Activated CD4-positive, alpha-beta T cell treated with anti-CD3 and anti-CD28 coated beads, Interleukin-10, Interleukin-2, amounts not matched to agents 100 ng/mL and 50 ng/mL, durations not matched to agents 16 hours and 8 hours (primary cell): ENCODE results near the gene HRAS.

Experiments used
- DNase-seq: peaks from one replicate; pipeline ENCODE4 v3.0.0-alpha.2; 2020

HRAS gene

DNA sequence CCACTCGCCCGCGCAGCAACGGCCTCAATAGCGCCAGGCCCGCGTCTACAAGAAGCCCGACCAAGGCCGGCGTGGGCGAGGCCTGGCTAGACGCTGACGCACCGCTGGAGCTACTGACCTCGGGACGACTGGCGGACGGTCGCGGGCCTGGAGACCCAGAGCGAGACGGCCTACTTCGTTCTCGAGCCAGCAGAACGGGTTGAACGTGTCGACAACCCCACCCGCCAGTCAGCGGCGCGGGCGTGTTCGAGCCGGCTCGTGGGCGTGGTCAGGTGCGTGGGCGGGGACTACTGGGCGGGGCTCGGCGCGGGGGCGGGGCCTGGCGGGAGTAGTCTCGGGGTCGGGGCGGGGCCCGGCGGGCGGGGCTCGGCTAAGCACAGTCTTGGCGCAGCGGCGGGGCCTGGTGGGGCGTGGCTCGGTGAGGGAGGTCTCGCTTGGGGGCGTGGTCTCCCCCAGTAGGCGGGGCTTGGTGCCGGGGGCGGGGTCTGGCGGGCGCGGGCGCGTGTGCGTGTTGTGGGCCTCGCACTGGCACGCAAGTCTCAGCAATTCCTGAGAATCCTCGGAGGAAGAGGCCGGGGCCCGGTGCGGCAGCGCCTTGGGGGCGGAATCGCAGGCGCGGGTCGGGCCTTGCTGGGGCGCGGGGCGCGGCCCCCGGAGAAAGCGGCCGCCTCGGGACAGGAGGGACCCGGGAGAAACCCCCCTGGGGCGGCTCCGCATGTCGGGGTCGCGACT is 28.2 kb downstream of the HRAS start, which contains the start of gene RNH1:
Gene RNH1 (minus strand): TSS at position 248 of the 732 bp plus-strand sequence. CDS start 5,080 bp downstream, outside the sequence.
- DNase-seq = peak; percentile 99

DNA sequence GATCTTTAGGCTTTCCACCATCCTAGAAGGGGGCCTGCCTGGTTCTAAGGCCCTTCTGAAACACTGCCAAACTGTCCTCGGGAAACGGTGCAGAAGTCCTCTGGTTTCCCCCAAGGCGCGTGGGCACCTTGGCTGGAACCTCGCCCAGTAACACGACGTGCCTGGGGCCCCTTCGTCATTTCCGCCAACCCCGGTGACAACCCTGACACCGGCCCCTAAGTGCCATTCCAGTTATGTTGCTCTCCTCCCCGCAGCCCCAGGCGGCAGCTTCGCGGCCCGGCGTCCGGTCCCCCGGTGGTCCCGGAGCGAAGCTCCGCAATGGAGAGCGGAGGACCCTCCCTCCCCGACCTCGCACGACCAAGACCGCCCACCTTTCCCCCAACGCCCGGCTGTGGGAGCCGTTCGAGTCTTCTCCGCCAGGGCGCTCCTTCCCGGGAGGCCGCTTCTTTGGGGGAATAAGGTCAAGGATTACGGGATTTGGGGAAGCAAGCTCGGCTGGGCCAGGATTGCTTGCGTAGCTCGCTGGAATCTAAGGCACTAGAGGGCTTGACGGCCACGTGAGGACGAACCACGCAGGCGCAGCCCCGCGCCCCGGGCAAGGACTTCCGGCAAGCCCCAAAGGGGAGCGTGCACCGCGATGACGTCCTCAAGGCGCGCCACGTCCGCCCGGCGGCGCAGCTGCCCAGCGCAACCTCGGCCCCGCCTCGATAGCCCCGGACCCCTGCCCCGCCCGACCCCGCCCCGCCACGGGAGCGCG is 29.0 kb downstream of the HRAS start:
- peak; percentile 98 for DNase-seq

DNA sequence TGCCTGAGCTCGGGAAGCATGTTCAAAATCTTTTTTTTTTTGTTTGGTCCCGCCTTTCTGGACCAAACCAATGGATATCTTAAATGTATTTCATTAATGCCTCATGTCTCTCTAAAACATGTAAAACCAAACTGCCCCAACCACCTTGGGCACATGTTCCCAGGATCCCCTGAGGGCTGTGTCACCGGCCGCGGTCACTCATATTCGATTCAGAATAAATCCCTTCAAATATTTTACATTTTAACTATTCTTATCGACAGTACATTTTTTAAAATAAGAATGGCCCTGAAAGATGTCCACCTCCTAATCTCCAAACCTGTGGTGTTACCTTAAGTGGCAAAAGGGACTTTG is 30.4 kb downstream of the HRAS start:
- no peak for DNase-seq

DNA sequence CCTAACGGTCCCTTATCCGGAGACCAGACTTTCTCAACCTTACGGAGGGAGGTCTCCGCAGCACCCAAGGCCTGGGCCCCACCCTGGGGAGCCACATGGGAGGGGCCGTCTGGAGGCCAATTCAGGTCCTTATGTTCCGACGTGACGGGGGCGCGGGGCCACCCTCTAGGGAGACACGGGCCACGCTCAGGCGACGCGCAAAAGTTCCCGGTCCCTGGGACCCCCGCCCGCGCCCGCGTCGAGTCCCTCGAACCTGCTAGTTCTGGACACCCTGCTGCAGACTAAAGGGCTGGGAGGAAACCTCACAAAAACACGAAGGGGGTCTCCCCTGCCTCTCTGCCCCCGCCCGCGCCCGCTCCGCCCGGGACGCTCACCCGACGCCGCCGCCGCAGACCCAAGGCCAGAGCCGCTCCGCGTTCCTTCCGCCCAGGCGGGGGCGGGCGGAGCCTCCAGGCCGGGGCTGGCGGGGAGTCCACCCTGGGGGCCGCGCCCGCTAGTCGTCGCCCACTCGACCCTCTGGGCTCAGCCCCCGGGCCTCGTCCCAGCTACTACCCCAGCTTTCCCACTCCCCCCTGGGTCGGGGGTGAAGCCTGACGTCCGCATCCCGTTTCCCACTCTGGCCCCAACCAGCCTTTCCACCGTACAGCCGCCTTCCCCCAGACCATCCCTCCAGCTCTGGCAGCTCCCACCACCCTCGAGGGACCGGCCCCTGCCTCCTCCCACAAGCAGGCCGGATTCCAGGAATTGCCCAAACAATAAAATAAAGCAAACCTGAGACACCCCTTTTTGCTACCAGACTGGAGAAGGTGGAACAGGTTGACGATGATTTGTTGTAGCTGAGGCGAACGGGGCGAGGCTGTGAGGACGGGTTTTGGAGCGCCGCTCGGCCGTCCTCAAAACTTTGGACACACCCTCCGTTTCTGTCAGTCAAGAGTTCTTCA is 31.1 kb downstream of the HRAS start:
- DNase-seq = peak; percentile 31

DNA sequence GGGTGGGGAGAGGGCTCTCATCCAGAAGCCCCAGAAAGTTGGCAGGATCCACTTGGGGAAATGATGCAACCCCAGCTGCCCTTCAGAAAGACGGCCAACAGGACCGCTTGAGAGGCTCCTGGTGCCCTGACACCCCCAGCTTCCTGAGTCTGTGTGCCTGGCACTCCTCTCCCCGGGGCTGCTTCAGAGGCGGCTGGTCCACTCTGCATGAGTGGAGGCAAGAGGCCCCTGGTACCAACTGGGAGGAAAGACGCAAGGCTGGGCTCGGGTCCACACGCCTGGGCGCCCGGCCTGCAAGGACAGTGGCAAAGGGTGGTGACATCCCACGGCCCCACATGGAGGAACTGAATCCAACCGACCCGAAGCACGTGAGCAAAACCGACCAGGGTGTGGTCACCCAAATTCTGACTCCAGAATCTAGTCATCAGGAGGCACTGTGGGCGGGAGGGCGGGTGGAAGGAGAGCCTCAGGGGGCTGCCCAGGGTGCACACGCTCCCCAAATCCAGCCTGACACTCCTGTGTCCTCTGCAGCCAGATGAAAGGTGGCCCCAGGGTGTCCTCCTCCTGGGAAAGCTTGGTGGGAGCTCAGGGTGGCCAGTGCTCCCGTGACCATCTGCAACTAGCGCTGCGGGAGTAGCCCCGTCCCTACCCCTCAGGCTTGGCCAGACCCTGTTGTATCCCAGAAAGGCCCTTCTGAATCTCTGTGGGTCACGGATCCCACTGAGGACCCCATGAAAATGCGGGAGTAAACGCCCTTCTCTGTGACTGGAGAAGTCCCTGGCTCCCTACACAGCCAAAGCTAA is 32.0 kb downstream of the HRAS start:
- DNase-seq = peak; percentile 76

DNA sequence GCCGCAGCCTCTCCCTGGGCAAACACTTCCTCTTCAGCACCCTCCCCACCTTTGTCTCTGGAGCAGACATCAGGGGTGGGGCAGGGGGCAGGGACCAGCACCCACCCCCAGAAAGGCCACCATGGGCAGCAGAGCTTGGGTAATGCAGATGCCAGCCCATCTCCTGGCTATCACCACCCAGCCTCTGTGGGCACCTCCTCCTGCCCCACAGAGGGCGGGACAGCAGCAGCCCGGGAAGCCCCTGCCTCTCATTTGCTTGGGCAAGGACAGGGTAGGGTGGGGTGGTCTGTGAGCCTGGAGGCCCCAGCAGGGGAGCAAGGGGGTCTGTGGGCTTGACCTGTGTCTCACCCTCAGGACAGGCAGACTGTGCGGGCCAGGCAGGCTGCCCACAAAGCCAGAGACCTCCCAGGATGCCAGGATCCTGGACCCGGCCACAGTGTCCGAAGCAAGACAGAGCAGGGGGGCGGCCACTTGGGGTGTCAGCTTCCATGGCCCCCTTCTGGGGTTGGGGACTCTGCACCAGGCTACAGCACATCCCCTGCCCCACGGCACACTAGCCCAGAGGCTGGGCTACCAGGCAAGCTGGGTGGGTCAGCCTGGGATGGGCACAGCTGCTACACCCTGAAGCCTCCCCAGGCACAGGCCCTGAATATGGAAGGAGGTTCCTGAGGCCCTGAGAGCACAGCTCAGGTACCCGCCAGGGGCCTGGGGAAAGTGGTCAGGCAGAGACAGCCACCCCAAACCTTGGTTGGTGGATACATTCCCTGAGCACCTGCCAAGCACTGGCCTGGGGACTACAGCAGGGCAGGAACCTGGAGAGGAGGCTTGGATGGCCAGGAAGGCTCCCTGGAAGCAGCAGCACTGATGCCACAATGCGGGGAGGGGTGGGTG is 32.8 kb downstream of the HRAS start:
- no peak for DNase-seq

DNA sequence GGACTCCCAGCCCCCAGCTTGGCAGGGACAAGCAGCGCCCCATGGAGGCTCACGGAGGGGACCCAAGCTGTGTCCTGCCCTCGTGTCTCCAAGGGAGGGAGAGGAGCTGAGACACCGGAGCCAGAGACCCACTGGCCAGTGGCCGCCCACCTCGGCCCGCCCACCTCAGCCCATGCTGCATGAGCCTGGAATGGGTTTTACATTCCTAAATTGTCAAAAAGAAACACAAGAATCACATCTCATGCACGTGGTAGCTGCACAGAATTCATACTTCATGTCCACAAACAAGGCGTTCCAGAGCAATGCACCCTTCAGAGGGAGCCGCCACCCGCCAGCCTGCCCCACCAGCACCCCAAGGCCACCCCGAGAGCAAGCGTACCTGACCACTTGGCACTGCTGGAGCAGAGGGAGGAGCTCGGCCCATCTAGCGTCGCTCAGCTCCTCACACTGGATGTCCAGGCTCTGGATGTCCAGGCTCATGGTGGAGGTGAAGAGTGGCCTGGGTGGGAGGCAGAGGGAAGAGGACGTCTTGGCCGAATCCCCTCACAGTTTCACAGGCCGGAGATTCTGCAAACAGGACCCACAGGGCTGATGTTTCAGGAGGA is 33.6 kb downstream of the HRAS start:
- DNase-seq = no peak

DNA sequence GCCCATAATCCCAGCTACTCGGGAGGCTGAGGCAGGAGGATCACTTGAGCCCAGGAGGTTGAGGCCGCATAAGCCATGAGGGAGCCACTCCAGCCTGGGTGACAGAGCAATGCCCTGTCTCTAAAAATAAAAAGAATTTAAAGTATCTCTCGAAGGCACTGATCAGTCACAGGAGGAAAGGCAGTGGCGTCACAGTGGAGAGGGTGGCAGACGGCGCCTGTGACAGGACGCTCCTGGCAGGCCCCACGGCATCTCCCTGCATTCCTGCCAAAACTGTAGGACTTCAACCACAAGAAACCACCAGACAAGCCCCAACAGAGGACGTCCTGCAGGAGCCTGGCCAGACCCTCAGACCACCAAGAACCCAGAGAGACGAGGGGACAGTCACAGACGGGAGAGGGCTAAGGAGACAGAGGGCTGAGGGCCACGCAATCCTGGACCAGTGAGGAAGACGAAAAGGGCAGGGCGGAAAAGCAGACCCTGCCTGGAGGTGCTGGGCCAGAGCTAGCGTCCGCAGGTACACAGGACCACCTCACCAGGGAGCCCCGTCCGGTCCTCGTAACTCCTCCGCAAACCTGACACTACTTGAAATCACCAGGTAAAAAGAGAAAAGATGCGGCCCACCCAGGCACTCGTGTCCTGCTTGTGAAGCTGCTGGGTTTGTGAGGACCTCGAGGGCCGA is 34.2 kb downstream of the HRAS start:
- no peak for DNase-seq

DNA sequence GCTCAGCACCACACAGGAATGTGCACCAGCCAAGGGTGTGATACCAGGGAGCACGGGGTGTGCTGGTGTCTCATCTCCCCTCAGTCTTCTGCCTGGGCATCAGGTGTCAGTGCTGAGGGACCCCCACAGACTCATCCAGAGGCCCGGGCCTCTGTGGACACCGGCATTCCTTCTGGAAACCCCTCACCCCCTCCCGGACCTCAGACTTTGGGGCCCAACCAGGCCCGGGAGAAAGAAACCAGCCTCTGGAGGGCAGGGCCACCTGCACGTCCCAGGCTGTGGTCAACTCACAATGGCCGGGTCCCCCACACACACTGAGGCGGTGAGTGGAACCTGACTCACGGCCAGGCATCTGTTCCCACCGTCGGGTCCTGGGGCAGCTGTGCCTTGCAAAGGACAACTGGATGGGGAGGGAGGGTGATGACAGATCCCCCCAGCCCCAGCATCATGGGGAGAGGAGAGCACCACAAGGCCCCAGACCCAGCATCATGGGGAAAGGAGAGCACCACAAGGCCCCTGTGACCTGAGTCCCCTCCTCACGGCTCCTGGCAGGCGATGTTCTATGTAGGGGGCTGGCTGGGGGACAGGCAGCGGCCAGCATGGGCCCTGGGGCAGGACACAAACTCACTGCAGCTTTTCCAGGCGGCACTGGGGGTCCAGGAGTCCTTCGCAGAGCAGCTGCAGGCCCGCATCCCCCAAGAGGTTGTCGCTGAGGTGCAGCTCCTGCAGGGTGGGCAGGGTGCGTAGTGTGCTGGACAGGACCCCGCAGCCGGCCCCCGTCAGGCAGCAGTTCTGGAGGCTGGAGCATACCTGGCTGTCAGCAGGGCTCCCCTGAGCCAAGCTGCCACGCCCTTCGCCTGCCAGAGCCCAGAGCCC is 35.9 kb downstream of the HRAS start:
- no peak for DNase-seq

DNA sequence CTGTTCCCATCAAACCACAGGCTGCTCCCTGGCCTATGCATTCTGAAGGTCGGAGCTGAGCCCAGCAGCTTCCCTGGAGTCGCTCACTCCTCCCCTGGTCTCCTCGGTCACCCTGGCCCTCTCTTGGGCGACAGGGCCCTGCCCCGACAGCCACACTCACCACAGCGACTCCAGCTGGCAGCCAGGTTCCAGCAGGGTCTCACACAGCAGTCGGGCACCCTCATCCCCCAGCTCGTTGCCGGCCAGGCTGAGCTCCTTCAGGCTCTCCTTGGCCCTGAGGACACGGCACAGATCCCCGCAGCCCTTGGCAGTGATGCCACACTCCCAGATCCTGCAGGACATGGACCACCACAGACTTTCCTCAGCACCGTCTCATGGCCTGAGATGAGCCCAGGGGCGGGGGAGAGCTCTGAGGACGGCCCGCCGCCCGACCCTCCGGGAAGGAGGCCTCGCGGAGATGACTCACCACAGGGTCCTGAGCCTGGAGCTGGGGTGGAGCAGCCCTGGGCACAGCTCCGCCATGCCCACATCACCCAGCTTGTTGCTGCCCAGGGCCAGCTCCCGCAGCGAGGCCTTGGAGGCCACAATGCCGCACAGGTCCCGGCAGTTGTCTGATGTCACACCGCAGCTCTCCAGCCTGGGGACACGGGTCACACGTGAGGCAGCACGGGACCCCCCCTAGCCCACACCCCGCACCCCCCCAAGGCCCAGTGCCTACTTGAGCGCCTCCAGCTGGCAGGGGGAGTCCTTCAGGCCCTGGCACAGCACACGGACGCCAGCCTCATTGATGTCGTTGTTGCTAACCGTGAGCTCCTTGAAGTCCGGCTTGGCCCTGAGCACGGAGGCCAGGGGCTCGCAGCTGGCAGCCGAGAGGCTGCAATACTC is 36.8 kb downstream of the HRAS start:
- DNase-seq = no peak

DNA sequence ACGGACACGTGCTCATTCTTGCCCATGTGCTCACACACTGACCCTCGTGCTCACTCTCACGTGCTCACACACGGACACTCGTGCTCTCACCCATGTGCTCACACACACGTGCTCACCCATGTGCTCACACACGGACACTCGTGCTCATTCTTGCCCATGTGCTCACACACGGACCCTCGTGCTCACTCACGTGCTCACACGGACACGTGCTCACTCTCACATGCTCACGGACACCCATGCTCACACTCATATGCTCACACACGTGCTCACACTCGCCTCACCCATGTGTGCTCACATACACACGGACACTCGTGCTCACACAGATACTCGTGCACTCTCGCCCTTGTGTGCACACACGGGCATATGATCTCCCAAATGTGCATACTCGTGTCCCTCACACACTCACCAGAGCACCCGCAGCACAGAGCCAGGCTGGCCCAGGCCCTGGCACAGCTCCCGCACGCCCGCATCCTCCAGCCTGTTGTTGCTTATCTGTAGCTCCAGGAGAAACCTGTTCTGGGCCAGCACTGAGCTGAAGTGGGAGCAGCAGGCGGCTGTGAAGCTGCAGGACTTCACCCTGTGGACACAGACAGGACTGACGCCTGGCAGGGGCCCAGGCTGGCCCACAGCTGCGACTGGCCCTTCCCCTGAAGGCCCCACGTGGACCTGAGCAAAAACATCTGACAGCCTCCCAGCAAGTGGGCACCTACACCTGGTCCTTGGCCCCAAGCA is 37.6 kb downstream of the HRAS start:
- DNase-seq = no peak

DNA sequence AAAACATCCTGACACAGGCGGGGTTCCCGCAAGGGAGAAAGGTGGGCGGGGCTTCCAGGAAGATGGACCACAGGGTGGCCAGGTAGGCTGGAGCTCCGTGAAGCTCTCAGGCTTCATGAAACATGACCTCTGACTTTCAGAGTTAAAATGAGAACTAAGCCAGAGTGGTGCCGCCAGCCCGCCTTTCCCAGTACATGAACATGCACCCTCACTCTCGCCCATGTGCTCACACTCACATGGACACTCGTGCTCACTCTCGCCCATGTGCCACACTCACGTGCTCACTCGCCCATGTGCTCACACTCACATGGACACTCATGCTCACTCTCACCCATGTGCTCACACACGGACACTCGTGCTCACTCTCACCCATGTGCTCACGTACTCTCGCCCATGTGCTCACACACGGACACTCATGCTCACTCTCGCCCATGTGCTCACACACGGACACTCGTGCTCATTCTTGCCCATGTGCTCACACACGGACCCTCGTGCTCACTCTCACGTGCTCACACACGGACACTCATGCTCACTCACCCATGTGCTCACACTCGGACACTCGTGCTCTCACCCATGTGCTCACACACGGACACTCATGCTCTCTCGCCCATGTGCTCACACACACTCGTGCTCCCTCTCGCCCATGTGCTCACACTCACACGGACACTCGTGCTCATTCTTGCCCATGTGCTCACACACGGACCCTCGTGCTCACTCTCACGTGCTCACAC is 38.4 kb downstream of the HRAS start:
- DNase-seq = no peak

DNA sequence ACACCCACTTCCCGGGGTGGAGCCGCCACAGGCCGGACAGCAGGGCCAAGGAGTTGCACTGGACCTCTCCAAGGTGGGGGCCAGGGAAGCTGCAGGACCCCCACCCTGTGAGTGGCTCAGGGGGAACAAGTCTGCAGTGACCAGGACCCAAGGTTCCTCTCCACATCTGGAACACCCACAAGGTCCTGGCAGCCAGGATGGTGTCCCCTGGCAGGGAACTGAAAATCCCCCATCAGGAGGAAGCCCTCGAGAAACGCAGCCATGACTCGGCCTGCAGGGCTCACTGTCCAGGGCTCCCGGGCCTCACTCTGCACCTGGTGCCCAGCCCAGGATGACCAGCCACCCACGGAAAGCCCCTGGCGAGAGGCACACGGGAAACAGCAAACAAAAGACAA is 39.8 kb downstream of the HRAS start:
- no peak for DNase-seq

DNA sequence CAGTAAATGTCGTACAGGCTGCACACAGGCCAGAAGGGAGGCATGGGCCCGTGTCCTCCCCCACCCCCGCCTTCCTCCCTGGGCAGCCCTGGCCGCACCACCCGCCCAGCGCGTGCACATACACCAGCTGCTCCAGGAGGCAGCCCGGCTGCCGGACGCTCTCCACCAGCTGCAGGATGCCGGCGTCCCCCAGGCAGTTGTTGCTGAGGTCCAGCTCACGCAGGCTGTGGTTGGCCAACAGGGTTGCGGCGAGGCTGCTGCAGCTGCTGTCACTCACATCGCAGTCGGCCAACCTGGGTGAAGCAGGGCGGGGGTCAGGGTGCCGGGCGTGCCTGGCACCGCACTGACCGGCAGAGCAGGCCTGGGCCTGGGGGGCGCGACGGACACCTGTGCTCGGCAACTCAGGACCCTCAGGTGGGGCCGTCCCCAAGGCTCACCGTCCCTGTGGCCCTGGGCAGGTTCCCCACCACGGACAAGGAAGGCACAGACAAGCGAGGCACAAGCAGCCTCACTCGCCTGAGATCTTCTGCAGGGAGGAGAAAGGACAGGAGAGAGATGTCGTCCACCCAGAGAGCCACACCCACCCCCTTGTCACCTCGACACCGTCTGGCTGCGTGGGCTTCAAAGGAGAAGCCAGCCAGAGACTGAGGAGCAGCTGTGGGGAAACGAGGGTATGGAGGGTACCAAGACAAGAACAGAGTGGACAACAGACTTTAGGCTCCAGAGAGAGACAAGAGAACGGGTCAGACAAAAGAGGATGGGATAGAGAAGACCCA is 40.4 kb downstream of the HRAS start:
- DNase-seq = no peak

DNA sequence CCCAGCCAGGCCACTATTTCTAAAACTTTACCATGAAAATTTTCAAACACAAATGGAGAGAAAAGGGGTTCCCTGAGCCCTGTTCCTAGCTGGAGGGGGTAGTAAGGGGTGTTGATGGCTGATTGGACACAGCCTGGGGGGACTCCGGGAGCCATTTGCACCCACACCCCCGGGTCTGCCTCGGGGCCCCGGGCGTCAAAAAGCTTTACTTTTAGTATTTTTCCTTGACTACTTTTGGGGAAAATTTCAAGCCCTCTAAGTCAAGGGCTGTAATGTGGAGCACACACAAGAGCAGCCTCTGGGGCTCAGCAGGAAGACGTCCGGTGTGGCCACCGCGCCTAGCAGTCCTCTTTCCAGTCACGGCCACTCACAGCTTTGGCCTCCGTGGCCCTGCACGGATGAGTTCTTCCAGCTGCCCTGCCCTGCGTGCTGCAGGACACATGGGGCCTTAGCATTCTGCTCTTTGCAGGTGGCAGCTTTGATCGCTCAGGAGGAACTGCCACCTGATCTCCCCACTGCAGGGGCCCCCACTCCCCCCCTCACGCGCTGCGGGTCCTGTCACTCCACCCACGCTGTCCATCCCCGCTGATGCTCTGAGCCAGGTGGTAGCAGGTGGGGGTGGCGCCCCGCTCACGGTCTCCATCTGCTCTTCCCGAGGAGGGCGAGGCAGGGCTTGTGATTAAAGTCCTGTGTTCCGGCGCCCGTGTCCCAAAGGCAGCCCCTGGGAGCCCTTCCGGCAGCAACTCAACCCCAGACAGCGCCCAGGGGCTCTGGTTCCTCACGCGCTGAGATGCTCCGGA is 42.7 kb downstream of the HRAS start:
- DNase-seq = no peak
